OCI-LY1 (cell line): ENCODE results near the gene PCDHGA1.
"Not testable (repeated sequence)": the region's sequence is repeated elsewhere in the genome, so short reads cannot be mapped to it uniquely, and the experiment has no call there.

Experiments
- H2AFZ ChIP-seq: fragments of 200-600 bp; sonication (generic), shearing (Covaris generic); 2 replicates; pipeline ENCODE4 v1.6.0; 2014; ENCODE audit warnings: antibody characterized with exemption, mild to moderate bottlenecking, low read length
- H3F3A ChIP-seq: fragments of 200-600 bp; sonication (generic), shearing (Covaris generic); 2 replicates; pipeline ENCODE4 v1.6.0; 2014; ENCODE audit warnings: mild to moderate bottlenecking, antibody characterized with exemption, low read length, moderate library complexity; ENCODE audit not compliant: insufficient read depth
- H3K27ac ChIP-seq: fragments of 200-600 bp; sonication (generic); 2 replicates; pipeline ENCODE4 v1.5.1; 2014; ENCODE audit warnings: low read length, mixed run types, mild to moderate bottlenecking, low read depth; ENCODE audit not compliant: poor library complexity, severe bottlenecking
- H3K27me3 ChIP-seq: fragments of 200-600 bp; sonication (generic); 2 replicates; pipeline ENCODE4 v1.6.0; 2014; ENCODE audit warnings: antibody characterized with exemption, mild to moderate bottlenecking, low read length, moderate library complexity; ENCODE audit not compliant: insufficient read depth
- H3K36me3 ChIP-seq: fragments of 200-600 bp; sonication (generic); 2 replicates; pipeline ENCODE4 v1.6.1; 2014; ENCODE audit warnings: mild to moderate bottlenecking, antibody characterized with exemption, low read length, moderate library complexity, mixed read lengths; ENCODE audit not compliant: insufficient read depth
- H3K4me1 ChIP-seq: fragments of 200-600 bp; sonication (generic); 2 replicates; pipeline ENCODE4 v1.5.1; 2014; ENCODE audit warnings: mild to moderate bottlenecking, low read length, moderate library complexity; ENCODE audit not compliant: insufficient read depth, severe bottlenecking
- H3K4me2 ChIP-seq: fragments of 200-600 bp; sonication (generic), shearing (Covaris generic); 2 replicates; pipeline ENCODE4 v1.6.1; 2014; ENCODE audit warnings: low read length
- H3K4me3 ChIP-seq: fragments of 200-600 bp; sonication (generic); 2 replicates; pipeline ENCODE4 v1.5.1; 2014; ENCODE audit warnings: low read length, low read depth, mild to moderate bottlenecking, mixed read lengths; ENCODE audit not compliant: poor library complexity, severe bottlenecking
- H3K79me2 ChIP-seq: fragments of 200-600 bp; shearing (Covaris generic); 2 replicates; pipeline ENCODE4 v1.6.1; 2016; ENCODE audit warnings: mixed run types, low read length, mixed read lengths; ENCODE audit not compliant: insufficient read depth
- H3K9ac ChIP-seq: fragments of 200-600 bp; sonication (generic), shearing (Covaris generic); 2 replicates; pipeline ENCODE4 v1.6.1; 2014; ENCODE audit warnings: mild to moderate bottlenecking, low read length, mixed read lengths
- H3K9me2 ChIP-seq: fragments of 200-600 bp; sonication (generic), shearing (Covaris generic); 2 replicates; pipeline ENCODE4 v1.6.1; 2014; ENCODE audit warnings: low read depth, mild to moderate bottlenecking, low read length, mixed read lengths
- H3K9me3 ChIP-seq: fragments of 200-600 bp; shearing (Covaris generic); 2 replicates; pipeline ENCODE4 v1.6.1; 2014; ENCODE audit warnings: low read length, mixed read lengths
- H4K20me1 ChIP-seq: fragments of 200-600 bp; sonication (generic), shearing (Covaris generic); 2 replicates; pipeline ENCODE4 v1.6.0; 2016; ENCODE audit warnings: mild to moderate bottlenecking, low read length; ENCODE audit not compliant: insufficient read depth
- EZH2 ChIP-seq: fragments of 200-600 bp; sonication (generic), shearing (Covaris generic); IDR thresholded peaks from 2 replicates; pipeline ENCODE4 v1.8.0; 2017; ENCODE audit warnings: borderline replicate concordance, mixed run types, mild to moderate bottlenecking, antibody characterized with exemption, low read length, moderate library complexity, mixed read lengths
- TF ChIP-seq, protein P1 (sequence below): fragments of 200-600 bp; sonication (generic), shearing (Covaris generic); IDR thresholded peaks from 2 replicates; pipeline ENCODE4 v1.5.1; 2017; ENCODE audit warnings: mild to moderate bottlenecking, antibody characterized with exemption, low read length, moderate library complexity, mixed read lengths

Gene PCDHGA1

DNA sequence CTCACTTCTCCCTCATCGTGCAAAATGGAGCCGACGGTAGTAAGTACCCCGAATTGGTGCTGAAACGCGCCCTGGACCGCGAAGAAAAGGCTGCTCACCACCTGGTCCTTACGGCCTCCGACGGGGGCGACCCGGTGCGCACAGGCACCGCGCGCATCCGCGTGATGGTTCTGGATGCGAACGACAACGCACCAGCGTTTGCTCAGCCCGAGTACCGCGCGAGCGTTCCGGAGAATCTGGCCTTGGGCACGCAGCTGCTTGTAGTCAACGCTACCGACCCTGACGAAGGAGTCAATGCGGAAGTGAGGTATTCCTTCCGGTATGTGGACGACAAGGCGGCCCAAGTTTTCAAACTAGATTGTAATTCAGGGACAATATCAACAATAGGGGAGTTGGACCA, 101.0 kb downstream of the PCDHGA1 start:
- Histone ChIP-seq H3K79me2 (no peaks in the 10 kb centered on the region), H3K9me2 (no peaks in the 10 kb centered on the region), H3K4me1 (peaks cover 6% of the 10 kb centered on the region), H3K9ac (peak overlapping the region; percentile 68; the same call in 1 of the 2 replicates), H2AFZ (no peak overlapping the region), H3K9me3 (peaks cover 6% of the 10 kb centered on the region; the same call in 1 of the 2 replicates), H3F3A (no peaks in the 10 kb centered on the region), H3K4me2 (peak overlapping the region; percentile 90), H4K20me1 (no peaks in the 10 kb centered on the region), H3K27ac (no peak overlapping the region), H3K4me3 (peak overlapping the region; percentile 74), H3K36me3 (no peaks in the 10 kb centered on the region), H3K27me3 (no peaks in the 10 kb centered on the region)
- TF ChIP-seq, protein P1, sequence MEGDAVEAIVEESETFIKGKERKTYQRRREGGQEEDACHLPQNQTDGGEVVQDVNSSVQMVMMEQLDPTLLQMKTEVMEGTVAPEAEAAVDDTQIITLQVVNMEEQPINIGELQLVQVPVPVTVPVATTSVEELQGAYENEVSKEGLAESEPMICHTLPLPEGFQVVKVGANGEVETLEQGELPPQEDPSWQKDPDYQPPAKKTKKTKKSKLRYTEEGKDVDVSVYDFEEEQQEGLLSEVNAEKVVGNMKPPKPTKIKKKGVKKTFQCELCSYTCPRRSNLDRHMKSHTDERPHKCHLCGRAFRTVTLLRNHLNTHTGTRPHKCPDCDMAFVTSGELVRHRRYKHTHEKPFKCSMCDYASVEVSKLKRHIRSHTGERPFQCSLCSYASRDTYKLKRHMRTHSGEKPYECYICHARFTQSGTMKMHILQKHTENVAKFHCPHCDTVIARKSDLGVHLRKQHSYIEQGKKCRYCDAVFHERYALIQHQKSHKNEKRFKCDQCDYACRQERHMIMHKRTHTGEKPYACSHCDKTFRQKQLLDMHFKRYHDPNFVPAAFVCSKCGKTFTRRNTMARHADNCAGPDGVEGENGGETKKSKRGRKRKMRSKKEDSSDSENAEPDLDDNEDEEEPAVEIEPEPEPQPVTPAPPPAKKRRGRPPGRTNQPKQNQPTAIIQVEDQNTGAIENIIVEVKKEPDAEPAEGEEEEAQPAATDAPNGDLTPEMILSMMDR = no peak
- no peak for TF ChIP-seq EZH2

DNA sequence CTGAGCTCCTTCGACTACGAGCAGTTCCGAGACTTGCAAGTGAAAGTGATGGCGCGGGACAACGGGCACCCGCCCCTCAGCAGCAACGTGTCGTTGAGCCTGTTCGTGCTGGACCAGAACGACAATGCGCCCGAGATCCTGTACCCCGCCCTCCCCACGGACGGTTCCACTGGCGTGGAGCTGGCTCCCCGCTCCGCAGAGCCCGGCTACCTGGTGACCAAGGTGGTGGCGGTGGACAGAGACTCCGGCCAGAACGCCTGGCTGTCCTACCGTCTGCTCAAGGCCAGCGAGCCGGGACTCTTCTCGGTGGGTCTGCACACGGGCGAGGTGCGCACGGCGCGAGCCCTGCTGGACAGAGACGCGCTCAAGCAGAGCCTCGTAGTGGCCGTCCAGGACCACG, 102.0 kb downstream of the PCDHGA1 start:
- H3K27ac ChIP-seq, H3K4me1 ChIP-seq, H3K9me2 ChIP-seq, H4K20me1 ChIP-seq, H3K9me3 ChIP-seq, H3K4me3 ChIP-seq, H3K36me3 ChIP-seq, H3K27me3 ChIP-seq, H3K9ac ChIP-seq, H3F3A ChIP-seq, H3K79me2 ChIP-seq, H2AFZ ChIP-seq, H3K4me2 ChIP-seq: not testable (repeated sequence)

DNA sequence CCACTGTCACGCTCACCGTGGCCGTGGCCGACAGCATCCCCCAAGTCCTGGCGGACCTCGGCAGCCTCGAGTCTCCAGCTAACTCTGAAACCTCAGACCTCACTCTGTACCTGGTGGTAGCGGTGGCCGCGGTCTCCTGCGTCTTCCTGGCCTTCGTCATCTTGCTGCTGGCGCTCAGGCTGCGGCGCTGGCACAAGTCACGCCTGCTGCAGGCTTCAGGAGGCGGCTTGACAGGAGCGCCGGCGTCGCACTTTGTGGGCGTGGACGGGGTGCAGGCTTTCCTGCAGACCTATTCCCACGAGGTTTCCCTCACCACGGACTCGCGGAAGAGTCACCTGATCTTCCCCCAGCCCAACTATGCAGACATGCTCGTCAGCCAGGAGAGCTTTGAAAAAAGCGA, 102.4 kb downstream of the PCDHGA1 start:
- H3K27me3 ChIP-seq, H3K27ac ChIP-seq, H2AFZ ChIP-seq, H3K9me2 ChIP-seq, H3K36me3 ChIP-seq, H4K20me1 ChIP-seq, H3K4me1 ChIP-seq, H3K4me2 ChIP-seq, H3F3A ChIP-seq, H3K4me3 ChIP-seq, H3K9me3 ChIP-seq, H3K9ac ChIP-seq, H3K79me2 ChIP-seq: not testable (repeated sequence)

DNA sequence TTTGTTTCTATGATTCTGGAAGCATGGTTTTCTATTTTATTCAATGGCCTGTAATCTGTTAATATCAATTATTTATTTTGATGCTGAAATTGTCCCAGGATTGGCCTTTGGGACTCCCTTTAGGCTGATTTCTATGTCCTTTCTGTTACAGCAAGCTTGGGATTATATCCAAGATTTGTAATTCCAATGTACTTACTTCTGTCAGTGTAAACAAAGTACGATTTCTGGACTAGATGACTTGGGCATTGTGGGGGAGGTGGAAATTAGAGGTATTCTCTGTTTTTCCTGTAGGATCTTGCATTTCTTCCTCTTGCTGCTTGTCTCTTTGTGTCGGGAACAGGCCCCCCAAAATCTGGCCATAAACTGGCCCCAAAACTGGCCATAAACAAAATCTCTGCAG, 103.7 kb downstream of the PCDHGA1 start:
- H3K4me2 ChIP-seq = no peak overlapping the region
- H3K4me1 ChIP-seq = peaks cover 6% of the 10 kb centered on the region

More for the DNA sequence above, 103.7 kb downstream of the PCDHGA1 start:
- Histone ChIP-seq H4K20me1 (no peaks in the 10 kb centered on the region), H3K9ac (no peak overlapping the region), H3K79me2 (no peaks in the 10 kb centered on the region), H3K27ac (no peak overlapping the region), H3K36me3 (no peaks in the 10 kb centered on the region), H3K4me3 (no peak overlapping the region), H3K9me2 (no peaks in the 10 kb centered on the region), H3K27me3 (no peaks in the 10 kb centered on the region), H3K9me3 (peaks cover 8% of the 10 kb centered on the region; the same call in 1 of the 2 replicates), H2AFZ (no peak overlapping the region), H3F3A (no peaks in the 10 kb centered on the region)
- no peak for TF ChIP-seq EZH2
- TF ChIP-seq, protein P1 = no peak
